B cell (primary cell): ENCODE measurements around the gene LRRN2.

ENCODE experiments used
- EZH2 ChIP-seq: IDR thresholded peaks from 2 replicates; pipeline ENCODE4 v1.6.1; 2012; ENCODE audit warnings: borderline replicate concordance, low read depth, mild to moderate bottlenecking, moderate library complexity, low read length; ENCODE audit not compliant: insufficient read depth, poor library complexity, severe bottlenecking
- TF ChIP-seq, protein P1 (sequence below): fragments of 200-600 bp; IDR thresholded peaks from one replicate; pipeline ENCODE4 v1.8.0; 2022; ENCODE audit warnings: antibody characterized with exemption, mild to moderate bottlenecking

DNA sequence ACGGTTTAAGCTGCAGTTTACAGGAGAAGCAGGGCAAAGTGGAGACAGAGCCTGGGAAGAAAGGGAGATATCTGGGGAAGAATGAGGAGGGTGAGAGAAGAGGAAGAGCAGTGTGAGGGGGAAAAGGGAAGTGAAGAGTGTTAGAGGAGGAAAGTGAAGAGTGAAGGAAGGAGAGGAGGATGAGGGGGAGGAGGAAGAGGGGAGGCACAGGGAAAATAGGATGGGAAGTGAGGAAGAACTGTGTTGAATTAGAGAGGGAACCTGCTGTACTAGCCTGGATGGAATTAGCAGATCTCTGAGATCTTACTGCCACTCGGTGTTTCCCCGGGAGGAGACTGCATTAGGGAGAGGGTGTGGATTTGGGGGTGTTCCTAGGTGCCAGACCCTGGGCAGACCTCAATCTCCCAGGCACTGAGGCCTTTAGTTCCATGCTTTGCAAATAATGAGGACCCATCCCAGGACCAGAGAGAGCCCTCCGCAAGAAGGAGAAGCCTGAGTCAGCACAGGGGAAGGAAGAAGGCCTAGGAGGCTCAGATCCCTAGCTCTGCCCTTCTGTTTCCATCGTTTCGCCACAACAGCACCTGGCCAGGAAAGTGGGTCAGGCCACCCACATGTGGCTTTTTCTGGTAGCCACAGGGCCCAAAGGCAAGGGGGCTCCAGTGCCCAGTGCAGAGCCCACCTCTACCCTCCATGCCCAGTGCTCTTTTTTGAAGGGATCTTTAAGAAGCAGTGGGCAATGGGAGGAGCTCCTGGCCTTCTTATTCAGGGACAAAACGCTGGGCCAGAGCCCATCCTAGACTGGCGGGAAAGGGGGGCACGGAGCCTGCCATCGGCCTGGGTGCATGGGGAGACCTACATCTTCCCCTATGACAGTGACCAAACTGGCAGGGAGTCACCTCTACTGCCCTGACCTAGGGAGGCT, 2.0 kb downstream of the LRRN2 start:
- TF ChIP-seq, protein P1, sequence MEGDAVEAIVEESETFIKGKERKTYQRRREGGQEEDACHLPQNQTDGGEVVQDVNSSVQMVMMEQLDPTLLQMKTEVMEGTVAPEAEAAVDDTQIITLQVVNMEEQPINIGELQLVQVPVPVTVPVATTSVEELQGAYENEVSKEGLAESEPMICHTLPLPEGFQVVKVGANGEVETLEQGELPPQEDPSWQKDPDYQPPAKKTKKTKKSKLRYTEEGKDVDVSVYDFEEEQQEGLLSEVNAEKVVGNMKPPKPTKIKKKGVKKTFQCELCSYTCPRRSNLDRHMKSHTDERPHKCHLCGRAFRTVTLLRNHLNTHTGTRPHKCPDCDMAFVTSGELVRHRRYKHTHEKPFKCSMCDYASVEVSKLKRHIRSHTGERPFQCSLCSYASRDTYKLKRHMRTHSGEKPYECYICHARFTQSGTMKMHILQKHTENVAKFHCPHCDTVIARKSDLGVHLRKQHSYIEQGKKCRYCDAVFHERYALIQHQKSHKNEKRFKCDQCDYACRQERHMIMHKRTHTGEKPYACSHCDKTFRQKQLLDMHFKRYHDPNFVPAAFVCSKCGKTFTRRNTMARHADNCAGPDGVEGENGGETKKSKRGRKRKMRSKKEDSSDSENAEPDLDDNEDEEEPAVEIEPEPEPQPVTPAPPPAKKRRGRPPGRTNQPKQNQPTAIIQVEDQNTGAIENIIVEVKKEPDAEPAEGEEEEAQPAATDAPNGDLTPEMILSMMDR = no peak
- TF ChIP-seq EZH2 = no peak
